Fibroblast of the aortic adventitia (primary cell): ENCODE data around the gene N4BP2L1. TPM values are rescaled to one million over a fixed set of nuclear protein-coding genes. Genes with fewer than 3 reads are reported as not detected.

Source experiments
- DNase-seq: peaks from one replicate; pipeline ENCODE4 v3.0.0-alpha.2; 2010; ENCODE audit warnings: low read depth
- H3K4me3 ChIP-seq: 2 replicates; pipeline ENCODE4 v1.5.1; 2011; ENCODE audit warnings: low read depth, mild to moderate bottlenecking, control low read depth, low read length, moderate library complexity
- total RNA-seq: library from RNA; depleted of rRNA; stranded (reverse); fragments of >200 nt; gene quantifications from 2 replicates; pipeline ENCODE4 v1.2.3, GENCODE V29; 2012; ENCODE audit warnings: low replicate concordance
- TF ChIP-seq, protein P1 (sequence below): IDR thresholded peaks from 2 replicates; pipeline ENCODE4 v1.5.1; 2011; ENCODE audit warnings: mild to moderate bottlenecking, low read length, control low read depth, inconsistent platforms; ENCODE audit not compliant: insufficient read depth

Gene N4BP2L1
- total RNA-seq, 1 donor, result 1.9 TPM

- H3K4me3 ChIP-seq, result peak overlapping the region; percentile 66
- DNase-seq, result peak; percentile 9
- TF ChIP-seq, protein P1, sequence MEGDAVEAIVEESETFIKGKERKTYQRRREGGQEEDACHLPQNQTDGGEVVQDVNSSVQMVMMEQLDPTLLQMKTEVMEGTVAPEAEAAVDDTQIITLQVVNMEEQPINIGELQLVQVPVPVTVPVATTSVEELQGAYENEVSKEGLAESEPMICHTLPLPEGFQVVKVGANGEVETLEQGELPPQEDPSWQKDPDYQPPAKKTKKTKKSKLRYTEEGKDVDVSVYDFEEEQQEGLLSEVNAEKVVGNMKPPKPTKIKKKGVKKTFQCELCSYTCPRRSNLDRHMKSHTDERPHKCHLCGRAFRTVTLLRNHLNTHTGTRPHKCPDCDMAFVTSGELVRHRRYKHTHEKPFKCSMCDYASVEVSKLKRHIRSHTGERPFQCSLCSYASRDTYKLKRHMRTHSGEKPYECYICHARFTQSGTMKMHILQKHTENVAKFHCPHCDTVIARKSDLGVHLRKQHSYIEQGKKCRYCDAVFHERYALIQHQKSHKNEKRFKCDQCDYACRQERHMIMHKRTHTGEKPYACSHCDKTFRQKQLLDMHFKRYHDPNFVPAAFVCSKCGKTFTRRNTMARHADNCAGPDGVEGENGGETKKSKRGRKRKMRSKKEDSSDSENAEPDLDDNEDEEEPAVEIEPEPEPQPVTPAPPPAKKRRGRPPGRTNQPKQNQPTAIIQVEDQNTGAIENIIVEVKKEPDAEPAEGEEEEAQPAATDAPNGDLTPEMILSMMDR, result no peak
These were observed 1.5 kb downstream of the N4BP2L1 start for GRCh38 chr13:32426191-32426989.

- DNase-seq, result no peak
- H3K4me3 ChIP-seq, result no peak overlapping the region
- TF ChIP-seq, protein P1, result no peak
These were observed 2.8 kb downstream of the N4BP2L1 start for GRCh38 chr13:32425158-32425557.

- H3K4me3 ChIP-seq, result no peak overlapping the region
- TF ChIP-seq, protein P1, result no peak
- DNase-seq, result no peak
These were observed 4.3 kb downstream of the N4BP2L1 start for GRCh38 chr13:32423592-32423991.

- DNase-seq, result no peak
- no peak overlapping the region for H3K4me3 ChIP-seq
- TF ChIP-seq, protein P1, result no peak
These were observed 8.1 kb downstream of the N4BP2L1 start for GRCh38 chr13:32419862-32420261.

- TF ChIP-seq, protein P1, result no peak
- no peak for DNase-seq
- H3K4me3 ChIP-seq, result no peak overlapping the region
These were observed 9.9 kb downstream of the N4BP2L1 start for GRCh38 chr13:32417995-32418394.

DNA sequence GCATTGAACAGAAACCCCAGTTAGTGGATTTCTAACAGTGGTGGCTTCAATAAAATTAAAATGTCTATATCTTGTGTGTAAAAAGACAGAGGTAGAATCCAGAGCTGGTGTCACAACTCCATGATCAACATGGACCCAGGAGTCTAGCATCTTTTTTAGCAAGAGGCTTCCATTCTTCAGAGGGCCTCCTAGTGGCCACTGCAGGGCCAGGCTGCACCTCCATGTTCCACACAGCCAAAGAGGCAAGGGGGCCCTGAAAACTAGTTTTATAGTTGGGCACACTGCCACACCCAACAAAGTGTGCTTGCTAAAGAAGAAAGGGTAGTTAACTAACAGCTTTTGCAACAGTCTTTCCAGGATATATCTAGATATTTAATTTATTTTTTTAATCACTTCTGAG is 12.9 kb downstream of the N4BP2L1 start:
- peak; percentile 8 for DNase-seq
- TF ChIP-seq, protein P1, result peak; percentile 60
- no peak overlapping the region for H3K4me3 ChIP-seq
